Iris pigment epithelial cell (primary cell): Measurements from ENCODE around the gene TNK2.
"Not testable (repeated sequence)": the region's sequence is repeated elsewhere in the genome, so short reads cannot be mapped to it uniquely, and the experiment has no call there.

Experiments
- DNase-seq: peaks from one replicate; pipeline ENCODE4 v3.0.0-alpha.2; 2011; ENCODE audit warnings: low read depth

Gene TNK2

DNA sequence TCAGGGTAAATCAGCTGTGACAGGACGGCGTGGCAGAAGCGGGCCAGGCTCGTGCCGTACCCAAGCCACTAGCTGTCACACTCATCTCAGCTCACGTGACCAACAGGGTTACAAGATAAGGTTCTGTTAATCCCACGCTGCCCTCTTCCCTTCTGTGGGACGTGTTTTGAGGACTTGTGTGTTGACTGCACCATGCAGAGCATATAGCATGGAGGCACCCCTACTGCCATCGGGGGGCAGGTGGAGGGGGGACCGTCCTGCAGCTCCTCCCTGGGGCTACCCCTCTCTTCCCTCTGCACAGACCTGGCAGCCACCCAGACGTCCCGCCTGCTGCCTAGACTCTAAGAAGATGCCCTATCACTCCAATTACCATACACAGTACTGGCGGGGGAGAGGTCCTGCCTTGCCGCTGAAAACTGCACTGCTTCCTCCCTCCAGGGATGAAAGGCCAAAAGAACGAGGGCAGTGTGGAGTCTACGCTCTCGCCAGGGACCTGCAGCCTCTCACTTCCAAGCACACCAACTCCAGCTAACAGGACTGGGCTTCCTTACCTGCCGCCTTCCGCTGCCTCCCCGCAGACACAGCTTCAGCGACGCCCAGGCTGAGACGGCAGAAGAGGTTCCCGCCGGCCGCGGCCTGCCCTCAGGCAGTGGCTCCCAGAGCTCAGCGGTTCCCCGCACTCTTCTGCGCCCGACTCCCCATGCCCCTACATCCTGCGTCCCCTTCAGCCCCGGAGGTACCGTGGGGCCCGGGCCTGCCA, at the start of gene TNK2:
Gene TNK2 (minus strand): TSS at position 618 of the 760 bp plus-strand sequence. CDS start 19,963 bp downstream, outside the sequence.
- DNase-seq, result no peak

DNA sequence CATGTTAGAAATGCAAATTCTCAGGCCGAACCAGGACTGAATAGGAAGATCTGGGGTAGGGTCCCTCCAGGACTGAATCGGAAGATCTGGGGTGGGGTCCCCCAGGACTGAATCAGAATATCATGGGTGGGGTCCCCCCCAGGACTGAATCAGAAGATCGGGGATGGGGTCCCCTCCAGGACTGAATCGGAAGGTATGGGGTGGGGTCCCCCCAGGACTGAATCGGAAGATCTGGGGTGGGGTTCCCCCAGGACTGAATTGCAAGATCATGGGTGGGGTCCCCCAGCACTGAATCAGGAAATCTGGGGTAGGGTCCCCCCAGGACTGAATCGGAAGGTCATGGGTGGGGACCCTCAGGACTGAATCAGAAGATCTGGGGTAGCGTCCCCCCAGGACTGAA, 48.2 kb upstream of the TNK2 start:
- DNase-seq, result no peak

DNA sequence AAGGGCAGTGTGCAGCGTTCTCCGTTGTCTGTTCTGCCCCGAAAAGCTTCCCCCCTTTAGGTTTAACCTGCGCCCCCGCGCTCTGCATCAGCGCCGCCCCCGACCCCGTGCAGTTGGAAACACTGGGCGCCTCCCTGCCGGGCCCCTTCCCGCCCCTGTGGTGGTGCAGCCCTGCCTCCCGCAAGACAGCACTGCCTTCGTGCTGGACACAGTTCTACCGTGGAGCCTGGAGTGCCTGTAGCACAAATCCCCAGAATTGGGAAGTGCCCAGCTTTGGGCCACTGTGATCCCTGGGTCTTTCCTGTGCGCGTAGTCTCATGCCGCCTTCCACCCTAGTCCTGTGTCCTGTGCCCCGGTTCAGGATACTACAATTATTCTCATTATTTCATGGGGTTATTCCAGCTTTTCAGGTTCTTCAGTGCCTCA, 47.1 kb upstream of the TNK2 start:
- not testable (repeated sequence) for DNase-seq

DNA sequence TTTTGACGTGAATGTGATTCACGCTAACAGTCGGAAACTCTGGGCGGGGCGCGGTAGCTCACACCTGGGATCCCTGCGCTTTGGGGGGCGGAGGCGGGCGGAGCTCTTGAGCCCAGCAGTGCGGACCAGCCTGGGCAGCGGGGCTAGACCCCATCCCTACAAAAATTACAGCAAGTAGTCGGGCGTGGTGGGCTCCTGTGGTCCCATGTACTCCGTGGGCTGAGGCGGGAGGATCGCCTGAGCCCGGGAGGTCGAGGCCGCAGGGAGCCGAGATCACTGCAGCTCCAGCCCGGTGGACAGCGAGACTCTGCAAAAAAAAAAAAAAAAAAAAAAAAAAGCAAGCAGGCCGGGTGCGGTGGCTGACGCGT, 46.4 kb upstream of the TNK2 start:
- DNase-seq, result not testable (repeated sequence)

DNA sequence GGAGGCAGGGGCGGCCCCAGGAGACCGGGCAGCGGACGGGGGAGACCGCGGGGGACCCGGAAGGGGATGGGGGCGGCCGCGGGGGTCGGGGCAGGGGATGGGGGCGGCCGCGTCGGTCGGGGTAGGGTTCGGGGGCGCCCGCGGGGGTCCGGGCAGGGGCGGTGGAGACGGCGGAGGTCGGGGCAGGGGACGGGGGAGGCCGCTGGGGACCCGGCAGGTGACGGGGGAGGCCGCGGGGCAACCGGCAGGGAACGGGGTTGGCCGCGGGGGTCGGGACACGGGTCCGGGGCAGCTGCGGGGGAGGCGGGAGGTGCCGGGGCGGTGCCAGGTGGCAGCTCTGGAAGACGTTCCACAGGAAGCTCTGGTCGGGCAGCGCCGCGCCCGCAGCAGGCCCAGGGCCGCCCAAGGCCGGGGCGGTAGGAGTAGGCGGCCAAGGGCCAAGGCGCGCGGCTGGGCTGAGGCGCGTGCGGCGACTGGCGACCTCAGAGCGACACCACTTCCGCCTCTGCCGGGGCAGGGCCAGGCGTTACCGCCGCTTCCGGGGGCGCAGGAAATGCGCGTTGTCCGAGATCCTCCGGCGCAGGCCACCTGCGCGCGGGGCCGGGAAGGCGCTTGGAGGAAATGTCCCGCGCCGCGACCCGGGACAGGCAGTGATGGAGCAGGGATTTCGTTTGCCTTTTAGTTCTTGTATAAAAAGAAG, 45.9 kb upstream of the TNK2 start:
- DNase-seq, result peak; percentile 30

DNA sequence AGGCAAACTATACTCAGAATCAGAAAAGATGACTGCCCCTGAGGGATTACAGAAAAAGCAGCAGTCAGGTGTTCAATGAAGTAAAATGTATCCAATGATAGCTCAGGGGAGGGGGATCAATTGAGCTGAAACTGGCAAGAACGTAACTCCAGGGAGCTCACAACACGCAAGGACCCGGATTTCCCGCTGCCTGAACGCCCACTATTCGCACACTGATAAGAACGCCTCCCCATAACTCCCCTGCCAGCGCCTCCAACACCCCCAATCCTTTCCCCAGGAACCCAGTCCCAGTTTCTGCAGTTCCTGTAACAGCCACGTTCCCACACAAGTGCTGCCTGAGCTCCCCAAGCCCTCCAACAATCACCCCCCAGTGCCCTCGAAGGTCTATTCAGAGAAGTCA, 44.2 kb upstream of the TNK2 start:
- DNase-seq, result not testable (repeated sequence)

DNA sequence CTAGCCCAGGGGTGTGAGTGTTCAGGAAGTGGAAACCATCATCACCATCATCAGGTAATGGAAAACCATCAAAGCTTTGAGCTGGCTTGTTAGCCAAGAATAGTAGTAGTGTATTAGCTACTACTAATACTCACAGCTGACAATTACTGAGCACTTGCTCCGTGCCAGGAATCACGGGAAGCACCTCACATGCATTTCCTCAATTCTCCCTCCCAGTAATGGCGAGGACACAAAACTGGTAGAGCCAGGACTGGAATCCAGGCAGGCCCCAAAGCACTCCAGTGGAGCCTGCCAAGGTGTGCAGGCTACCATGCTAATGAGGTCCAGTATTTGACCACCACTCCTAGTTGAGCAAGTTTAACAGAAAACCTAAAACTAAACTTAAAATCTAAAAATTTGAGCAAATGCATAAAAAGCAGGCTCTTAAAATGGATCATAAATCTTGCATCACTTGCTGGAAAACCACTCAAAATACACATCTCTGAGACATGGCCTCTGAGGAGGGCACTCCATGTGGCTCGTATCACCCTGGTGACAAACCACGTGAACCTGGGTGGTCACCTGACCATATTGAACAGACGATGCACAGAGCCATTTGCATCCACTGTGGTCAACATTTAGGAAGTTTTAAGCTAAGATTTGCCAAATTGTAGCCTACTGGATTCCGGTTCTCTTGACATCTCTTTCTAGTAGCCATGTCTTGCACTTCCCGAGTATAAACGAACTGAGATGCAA, 43.3 kb upstream of the TNK2 start:
- DNase-seq, result not testable (repeated sequence)

DNA sequence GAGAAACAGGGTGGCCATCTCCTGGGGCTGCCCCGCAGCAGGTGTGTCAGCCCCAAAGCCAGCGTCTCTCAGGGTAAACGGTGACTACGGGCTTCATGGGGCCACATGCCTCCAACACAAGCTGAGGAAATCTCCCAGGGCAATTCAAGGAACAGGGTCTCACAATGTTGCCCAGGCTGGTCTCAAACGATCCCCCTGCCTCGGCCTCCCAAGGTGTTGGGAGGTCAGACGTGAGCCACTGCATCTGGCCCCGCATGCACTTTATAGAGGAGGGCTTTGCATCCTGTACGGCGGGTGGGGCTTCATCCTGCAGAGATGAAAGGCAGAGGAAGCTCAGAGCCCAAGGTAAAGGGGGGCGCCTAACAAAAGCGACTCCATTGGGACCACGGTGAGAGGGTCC, 42.4 kb upstream of the TNK2 start:
- not testable (repeated sequence) for DNase-seq

DNA sequence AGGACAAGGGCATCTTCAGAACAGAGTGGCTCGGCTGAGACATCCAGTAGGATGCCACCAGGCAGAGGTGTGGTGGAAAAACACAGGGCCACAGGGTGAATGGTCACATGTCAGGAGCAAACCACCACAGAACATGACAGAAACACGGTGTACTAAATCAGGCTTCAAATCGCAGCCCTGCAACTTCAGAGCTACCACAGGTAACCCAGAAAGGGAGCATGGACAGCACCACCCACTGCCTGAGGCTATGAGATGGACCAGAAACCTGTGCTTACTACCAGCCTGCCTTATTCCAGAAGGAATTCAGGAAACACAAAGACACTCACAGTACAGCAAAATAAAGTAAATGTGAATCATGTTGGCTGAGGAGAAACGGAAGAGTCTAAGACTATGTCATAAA, 41.8 kb upstream of the TNK2 start:
- DNase-seq, result not testable (repeated sequence)

DNA sequence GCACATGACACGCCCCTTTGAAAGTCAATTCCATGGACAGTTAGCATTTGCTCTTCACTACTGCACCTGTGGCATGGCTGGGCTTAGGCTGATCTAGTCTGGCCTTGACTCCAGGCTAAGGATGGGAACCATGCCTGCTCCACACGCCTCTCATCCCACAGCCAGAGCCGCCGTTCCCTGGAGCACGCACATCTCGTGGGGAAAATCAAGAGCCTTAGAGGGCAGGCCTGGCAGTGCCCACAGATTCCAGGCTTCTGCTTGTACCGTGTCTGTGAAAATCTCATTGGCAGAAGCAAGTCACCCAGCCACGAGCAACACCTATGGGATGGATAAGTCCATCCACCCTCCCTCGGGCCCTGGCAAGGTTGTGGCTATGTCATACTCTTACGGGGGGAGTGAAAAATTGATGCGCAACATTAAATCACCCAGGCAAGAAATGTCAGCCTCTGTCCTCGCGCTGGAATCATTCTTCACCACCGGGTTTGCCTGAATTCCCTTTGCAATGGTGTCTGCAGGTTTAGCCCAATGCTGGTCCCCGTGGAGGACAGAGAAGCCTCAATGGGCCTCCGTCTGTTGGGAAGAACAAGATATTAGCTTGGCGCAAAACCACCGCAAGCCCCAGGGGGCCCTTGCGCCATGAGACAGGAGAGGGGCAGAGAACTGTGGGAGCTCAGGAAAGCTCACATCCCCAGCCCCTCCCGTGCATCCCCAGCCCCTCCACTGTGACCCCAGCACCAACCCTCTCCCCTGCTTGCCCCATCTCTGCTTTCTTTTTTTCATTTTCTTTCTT, 38.8 kb upstream of the TNK2 start:
- not testable (repeated sequence) for DNase-seq

DNA sequence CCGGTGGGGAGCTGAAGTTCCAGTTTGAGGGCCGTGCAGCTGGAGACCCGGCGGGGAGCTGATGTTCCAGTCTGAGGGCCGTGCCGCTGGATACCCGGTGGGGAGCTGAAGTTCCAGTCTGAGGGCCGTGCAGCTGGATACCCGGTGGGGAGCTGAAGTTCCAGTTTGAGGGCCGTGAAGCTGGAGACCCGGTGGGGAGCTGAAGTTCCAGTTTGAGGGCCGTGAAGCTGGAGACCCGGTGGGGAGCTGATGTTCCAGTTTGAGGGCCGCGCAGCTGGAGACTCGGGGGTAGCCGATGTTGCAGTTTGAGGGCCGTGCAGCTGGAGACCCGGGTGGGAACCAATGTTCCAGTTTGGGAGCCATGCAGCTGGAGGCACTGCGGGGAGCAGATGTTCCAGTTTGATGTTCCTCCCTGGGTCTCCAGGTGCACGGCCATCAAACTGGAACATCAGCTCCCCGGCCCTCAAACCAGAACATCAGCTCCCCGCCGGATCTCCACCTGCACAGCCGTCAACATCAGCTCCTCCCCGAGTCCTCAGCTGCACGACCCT, 33.0 kb upstream of the TNK2 start:
- not testable (repeated sequence) for DNase-seq

DNA sequence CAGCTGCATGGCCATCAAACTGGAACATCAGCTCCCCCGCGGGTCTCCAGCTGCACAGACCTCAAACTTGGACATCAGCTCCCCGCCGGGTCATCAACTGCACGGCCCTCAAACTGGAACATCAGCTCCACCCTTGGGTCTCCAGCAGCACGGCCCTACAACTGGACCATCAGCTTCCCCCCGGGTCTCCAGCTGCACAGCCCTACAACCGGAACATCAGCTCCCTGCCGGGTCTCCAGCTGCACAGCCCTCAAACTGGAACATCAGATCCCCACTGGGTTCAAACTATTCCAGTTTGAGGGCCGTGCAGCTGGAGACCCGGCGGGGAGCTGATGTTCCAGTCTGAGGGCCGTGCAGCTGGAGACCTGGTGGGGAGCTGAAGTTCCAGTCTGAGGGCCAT, 32.5 kb upstream of the TNK2 start:
- DNase-seq, result not testable (repeated sequence)

DNA sequence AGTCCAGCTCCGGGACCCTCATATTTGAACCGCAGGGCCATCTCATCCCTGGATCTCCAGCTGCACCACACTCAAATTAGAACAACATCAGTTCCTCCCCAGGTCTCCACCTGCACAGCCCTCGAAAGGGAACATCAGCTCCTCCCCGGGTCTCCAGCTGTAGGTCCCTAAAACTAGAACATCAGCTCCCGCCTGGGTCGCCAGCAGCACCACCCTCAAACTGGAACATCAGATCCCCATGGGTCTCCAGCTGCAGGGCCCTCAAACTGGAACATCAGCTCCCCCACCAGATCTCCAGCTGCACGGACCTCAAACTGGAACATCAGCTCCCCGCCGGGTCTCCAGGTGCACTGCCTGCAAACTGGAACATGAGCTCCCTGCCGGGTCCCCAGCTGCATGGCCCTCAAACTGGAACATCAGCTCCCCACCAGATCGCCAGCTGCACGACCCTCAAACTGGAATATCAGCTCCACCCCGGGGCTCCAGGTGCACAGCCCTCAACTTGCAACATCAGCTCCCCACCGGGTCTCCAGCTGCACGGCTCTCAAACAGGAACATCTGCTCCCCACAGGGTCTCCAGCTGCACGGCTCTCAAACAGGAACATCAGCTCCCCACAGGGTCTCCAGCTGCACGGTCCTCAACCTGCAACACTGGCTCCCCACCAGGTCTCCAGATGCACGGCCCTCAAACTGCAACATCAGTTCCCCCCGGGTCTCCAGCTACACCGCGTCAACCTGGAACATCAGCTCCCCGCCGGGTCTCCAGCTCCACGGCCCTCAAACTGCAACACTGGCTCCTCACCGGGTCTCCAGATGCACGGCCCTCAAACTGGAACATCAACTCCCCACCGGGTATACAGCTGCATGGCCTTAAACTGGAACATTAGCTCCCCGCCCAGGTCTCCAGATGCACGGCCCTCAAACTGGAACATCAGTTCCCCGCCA, 31.4 kb upstream of the TNK2 start:
- DNase-seq, result not testable (repeated sequence)

DNA sequence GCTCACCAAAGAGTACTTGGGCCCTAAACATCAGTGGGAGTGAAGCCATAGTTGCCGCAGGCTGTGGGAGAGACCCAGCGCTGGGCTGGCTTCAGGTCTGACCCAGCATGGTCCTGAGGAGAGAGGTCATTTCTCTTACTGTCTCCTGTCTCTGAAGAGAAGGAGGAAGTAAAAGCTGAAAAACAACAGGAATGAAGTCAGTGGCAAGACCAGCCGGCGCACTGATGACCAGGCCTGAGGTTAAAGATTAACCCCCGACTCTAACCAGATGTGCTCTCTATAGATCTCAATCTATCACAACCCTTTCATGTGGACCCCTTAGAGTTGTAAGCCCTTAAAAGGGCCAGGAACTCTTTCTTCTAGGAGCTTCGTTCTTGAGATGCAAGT, 24.7 kb upstream of the TNK2 start:
- DNase-seq, result not testable (repeated sequence)

DNA sequence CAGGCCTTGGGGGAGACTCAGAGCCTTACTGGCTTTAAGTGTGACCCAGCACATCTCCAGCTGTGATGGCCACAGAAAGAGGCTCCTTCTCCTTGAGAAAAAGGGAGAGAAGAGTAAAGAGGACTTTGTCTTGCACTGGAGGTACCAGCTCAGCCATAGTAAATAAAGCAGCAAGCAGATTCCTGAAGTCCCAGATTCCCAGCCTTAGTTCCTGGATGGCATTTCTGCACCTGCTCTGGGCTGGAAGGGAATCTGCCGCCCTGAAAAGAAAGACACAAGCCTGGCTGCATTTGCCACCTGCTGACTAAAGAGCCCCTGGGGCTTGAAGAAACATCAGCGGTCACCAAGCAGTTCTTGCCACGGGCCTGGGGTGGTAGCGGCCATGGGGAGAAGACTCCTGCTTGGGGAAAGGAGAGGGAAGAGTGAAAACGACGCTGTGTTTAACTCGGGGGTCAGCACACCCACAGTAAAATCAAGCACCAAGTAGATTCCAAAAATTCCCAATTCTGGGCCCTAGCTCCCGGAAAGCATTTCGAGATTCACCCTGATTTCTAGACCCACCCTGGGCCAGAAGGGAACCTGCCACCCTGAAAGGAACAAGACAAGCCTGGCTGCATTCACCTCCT, 24.2 kb upstream of the TNK2 start:
- DNase-seq, result no peak

DNA sequence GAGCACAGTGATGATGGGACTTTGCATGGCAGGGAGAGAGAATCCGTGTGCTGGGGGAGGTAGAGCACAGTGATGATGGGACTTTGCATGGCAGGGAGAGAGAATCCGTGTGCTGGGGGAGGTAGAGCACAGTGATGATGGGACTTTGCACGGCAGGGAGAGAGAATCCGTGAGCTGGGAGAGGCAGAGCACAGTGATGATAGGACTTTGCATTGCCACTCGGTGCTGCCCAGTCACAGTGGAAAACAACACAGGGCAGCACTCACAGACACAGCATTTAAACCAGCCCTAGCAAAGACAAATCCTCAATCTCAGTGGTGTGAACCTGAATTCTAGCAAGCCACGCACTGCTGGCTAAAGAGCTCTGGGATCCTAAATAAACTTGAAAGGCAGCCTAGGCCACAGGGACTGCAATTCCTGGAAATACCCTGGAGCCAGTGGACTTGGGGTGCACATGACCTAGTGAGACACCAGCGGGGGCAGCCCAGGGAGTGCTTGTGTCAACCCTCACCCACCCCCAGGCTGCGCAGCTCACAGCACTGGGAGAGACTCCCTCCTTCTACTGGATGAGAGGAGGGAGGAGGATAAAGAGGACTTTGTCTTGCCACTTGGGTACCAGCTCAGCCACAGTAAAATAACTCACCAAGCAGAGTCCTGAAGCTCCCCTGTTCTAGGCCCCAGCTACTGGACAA, 23.4 kb upstream of the TNK2 start:
- DNase-seq, result no peak

DNA sequence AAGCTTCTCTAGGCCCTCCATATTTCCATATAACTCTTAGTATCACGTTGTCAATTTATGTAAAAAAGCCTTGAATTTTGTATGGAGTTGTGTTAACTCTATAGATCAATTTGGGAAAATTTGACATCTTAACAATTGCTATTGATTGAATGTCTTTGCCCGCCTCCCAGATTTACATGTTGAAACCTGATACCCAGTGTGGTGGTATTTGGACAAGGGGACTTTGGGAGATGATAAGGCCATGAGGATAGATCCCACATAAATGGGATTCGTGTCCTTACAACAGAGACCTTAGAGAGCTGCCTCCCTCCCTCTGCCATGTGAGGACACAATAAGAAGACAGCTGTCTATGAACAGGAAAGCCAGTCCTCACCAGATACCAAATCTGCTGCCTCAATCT, 21.1 kb upstream of the TNK2 start:
- DNase-seq, result no peak

DNA sequence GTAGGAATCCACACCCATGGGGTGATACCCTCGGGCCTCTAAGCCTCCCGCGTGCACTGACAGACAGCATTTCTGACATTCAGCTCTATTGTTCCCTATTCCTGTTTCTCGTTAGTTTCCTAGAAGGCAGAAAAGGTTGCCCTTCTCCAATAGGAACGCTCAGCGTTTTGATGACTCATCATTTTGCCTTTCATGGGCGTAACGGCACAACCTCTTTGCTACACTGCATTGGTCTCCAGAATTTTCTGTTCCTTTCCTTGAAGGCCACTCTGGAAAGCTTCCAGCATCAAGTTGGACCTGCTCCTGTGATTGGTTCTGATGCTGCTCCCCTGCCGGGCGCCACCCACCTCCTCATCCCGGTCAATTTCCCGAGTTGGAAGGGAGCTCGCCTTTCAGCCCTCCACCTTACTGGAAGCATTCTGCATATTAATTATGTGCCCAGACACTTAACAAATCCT, 13.0 kb upstream of the TNK2 start:
- DNase-seq, result peak; percentile 10

DNA sequence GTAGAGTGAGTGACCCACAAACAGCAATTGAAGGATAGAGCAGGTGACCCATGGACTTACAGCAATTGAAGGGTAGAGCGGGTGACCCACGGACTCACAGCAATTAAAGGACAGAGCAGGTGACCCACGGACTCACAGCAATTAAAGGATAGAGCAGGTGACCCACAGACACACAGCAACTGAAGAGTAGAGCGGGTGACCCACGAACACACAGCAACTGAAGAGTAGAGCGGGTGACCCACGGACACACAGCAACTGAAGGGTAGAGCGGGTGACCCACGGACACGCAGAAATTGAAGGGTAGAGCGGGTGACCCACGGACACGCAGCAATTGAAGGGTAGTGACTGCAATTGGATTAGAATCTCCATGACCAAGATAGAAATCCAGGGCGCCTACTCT, 9.8 kb upstream of the TNK2 start:
- no peak for DNase-seq
